HG03108 (cell line): ENCODE measurements around the gene IL1RAPL2.
"Not testable (repeated sequence)": the region's sequence is repeated elsewhere in the genome, so short reads cannot be mapped to it uniquely, and the experiment has no call there.

Experiments used
- ATAC-seq: cut with Tn5 transposase; IDR thresholded peaks from one replicate; pipeline ENCODE4 v1.9.1; 2021; ENCODE audit warnings: moderate library complexity; ENCODE audit not compliant: unreplicated experiment

The IL1RAPL2 gene

DNA sequence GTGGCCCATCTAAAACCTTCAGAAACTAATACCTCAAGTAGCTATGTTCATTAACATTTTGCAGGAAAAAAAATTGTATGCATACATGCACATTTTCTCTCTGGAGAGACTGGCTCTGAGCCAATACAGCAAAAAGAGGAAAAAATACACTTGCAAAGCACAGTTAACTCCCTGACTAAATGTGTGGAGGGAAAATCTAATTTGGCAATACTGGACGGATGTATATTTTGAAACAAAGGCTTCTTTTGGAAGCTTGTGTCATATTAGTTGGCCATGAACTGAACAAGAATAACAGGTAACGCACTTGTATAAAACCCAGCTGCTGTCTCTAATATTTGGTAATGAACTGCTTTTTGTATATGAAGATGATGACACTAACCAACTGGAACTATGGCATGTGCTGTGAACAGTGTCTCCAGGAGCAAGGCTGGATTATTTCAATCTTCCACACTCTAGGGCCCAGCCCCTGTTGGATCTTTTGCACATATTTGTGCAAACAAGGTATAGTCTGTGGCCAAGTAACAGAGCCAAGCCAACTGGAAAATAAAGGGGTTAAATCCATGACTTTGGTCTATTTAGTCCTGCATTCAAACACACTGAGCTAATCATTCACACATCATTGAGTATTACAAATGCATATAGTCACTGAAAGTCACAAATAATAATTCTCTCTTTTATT, 1188.4 kb downstream of the IL1RAPL2 start:
- ATAC-seq: no peak

DNA sequence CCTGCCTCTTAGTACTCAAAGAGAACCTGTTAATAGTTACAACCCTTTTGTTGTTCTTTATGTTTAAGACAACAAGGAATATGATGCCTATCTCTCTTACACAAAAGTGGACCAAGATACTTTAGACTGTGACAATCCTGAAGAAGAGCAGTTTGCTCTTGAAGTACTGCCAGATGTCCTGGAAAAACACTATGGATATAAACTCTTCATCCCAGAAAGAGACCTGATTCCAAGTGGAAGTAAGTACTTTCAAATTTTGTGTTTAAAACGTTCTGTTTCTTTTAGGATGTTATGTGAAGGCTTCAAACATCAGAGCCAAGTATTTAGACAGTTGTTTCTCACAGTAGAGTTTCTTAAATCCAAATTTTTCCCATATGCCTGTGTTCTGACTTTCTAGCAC, 1189.1 kb downstream of the IL1RAPL2 start:
- no peak for ATAC-seq

DNA sequence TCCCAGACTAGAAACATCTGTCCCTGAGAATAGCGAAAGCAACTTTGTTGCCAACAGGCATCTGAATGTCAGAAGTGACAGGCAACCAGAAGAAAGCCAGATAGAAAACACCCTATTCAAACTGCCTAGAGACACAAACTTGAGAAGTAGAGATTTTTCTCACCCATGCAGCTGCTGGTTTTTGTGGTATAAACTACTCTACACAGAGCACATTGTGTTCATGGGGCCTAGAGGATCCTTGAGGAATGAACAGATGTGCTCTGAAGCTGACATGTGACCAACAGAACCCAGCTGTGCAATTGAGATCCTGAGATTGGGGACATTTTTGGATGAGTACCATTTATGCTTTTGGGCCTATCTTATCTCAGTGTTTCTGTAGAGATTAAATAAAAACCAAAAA, 1192.8 kb downstream of the IL1RAPL2 start:
- no peak for ATAC-seq

DNA sequence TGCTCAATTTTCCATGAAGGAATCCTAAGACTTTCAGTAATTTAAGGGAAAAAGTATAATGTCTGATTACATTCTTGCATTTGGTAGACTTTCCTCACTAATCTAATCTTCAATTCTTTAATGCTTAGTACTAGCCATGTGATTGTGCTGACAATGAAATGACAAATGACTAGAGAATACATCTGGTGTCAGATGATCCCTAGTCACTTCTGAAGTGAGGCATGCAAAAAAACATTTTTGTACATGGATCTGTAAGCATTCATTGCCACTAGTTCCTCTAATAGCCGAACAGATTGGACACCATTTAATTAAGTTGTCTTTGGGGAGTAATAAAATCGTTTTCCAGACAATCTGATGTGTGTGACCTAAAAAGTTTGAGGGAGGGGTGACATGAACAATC, 1193.6 kb downstream of the IL1RAPL2 start:
- ATAC-seq: no peak

DNA sequence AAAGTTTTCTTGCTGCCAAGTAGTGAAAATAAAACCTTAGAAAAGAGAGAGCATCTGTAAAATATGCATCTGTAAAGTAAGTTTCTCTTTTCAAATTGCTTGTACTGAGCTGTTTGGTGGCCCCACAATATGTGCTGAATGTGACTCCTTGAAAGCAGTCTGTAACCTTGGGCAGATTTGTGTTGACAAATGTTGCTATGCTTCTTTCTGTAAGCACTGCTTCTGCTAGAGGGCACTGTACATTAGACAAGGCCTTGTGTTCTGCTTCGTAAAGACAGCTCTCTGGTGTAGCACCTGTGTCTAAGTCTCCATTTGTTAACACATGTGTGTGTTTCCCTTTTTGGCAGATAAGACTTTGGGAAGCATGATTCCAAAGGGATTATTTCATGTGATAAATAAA, 1199.7 kb downstream of the IL1RAPL2 start:
- no peak for ATAC-seq

DNA sequence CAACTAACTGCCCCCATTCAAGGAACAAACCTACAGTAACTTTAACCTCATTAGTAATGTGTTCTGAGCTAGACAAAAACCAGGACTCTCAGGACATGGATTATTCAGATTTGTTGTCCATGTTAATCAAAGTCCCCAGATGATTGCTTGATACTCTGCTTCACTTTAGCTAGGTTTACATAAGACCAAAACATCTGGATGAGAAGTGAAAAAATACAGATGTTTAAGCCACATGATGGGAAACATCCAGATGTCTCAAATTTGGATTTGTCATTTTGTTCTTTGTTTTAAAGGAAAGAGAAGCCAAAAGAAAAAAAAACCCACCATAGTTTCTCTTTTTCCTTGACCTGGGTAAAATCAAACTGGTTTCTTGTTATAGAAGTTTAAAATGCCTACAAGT, 1207.8 kb downstream of the IL1RAPL2 start:
- no peak for ATAC-seq

DNA sequence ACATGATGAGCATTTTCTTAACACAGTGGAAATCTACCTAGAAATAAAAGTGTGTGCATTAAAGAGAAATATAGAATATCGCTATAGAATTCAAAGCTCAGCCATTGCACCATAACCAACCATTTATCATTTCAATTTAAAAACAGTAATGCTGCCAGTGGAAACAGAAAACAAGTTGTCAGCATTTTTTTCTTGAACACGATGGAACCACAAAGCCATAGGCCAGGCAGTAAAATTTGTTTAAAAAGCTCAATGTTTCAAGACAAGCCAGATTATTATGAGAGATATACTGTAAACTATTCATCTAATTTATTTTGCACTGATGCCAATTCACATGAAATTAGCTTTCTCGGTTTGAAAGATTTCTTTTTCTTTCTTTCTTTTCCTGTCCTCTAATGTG, 1209.7 kb downstream of the IL1RAPL2 start:
- ATAC-seq: no peak

DNA sequence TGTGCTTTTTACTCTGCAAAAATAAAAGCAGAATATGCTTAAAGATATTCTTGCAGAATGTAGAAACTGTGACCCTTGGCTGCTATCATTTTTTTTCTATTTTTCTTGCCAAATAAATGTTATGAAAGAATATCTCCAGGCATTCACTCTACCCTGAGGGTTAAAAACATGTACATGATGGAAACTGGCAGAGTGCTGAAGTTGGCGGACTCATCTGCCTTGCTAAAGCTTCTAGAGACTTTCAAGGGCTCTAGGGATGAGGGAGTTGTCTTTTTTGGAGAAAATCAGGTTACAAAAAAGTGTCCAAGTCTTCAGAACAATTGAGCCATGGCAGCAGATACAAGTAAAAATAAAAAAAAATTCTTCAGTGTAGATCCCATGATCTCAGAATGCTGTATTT, 1215.8 kb downstream of the IL1RAPL2 start:
- ATAC-seq: no peak

DNA sequence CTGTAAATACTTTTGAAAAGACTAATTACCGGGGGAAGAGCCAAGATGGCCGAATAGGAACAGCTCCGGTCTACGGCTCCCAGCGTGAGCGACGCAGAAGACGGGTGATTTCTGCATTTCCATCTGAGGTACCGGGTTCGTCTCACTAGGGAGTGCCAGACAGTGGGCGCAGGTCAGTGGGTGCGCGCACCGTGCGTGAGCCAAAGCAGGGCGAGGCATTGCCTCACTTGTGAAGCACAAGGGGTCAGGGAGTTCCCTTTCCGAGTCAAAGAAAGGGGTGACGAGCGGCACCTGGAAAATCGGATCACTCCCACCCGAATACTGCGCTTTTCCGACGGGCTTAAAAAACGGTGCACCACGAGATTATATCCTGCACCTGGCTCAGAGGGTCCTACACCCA, 1230.9 kb downstream of the IL1RAPL2 start:
- ATAC-seq: not testable (repeated sequence)

DNA sequence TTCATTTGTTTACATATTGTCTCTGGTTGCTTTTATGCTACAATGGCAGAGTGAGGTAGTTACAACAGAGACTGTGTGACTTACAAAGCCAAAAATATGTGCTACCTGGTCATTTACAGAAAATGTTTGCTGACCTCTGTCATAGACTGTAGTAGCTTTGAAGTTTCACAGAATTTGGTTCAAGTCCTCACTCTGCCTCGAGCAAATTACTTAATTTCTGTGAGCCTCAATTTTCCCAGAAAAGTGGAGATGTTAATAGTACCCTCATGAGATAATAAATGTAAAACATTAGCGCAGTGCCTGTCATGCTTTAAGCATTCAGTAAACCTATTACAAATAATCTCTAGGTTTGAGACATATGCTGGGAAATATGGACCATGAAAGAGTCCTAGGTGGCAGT, 1237.9 kb downstream of the IL1RAPL2 start:
- no peak for ATAC-seq

DNA sequence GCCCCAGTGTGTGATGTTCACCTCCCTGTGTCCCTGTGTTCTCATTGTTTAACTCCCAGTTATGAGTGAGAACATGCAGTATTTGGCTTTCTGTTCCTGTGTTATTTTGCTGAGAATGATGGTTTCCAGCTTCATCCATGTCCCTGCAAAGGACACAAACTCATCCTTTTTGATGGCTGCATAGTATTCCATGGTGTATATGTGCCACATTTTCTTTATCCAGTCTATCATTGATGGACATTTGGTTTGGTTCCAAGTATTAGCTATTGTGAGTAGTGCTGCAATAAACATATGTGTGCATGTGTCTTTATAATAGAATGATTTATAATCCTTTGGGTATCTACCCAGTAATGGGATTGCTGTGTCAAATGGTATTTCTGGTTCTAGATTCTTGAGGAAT, 1239.7 kb downstream of the IL1RAPL2 start:
- not testable (repeated sequence) for ATAC-seq

DNA sequence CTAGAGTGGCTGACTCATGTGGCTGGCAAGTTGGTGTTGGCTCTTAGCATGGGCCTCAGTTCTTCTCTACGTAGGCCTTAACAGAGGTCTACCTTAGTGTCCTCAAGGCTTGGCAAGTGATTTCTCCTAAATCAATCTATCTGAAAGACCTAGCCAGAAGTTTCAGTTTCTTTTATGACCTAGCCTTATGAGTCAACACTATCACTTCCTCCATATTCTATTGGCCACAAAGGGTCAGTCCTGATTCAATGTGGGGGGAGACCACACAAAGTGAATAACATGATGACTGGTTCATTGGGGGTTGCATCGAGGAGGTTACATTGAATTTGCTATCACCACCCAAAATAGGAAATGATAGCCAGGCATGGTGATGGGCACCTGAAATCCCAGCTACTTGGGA, 1250.5 kb downstream of the IL1RAPL2 start:
- ATAC-seq: no peak
